ENCODE measurements around the gene CRYBB3.

Gene CRYBB3

DNA sequence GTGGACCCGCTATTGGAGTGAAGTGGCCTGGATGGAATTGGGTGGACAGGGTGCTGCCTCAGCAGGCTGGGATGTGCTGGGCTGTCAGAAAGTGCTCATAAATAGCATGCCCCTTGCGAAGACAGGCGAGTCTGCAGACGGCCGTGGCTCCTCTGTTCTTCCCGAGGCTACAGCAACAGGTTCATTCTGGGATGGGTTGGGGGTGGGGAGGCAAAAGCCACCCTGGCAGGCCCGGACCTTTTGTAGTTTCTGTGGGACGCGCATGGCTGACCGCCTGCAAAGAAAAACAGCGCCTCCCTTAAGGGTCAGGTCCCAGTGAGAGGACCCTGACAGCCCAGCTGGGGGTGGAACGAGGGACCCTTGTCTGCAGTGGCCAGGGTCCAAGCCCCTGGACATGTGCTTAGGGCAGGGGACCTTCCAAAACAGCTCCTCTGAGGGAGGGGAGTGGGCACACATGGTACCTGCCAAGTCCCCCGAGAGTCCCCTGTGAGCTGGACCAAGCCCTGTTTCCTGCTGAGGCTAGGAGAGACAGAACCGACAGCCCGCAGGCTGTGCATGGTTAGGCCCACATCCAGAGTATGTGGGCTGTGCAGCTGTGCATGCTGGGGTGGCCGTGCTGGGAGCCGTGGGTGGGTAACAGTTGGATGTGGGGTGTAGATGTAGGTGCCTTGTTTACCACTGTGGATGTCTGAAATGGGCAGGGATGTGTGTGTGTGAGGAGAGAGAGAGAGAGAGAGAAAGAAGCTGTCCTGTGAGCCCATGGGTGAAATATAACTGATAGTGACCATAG lies at the start of gene CRYBB3:
TSS of gene CRYBB3 (plus strand) at position 128 of the 790 bp plus-strand sequence. CDS start 1,539 bp downstream, outside the sequence.
- H3K27ac Mint-ChIP-seq, result no peak within 1 kb of the TSS
- H3K9me3 Mint-ChIP-seq, result no peaks in the 10 kb centered on the region
- H3K4me1 Mint-ChIP-seq, result peaks cover 0 to 1% of the 10 kb centered on the region in 2 donors
- ATAC-seq (replicated peaks), result no peak
- H3K36me3 Mint-ChIP-seq, result no peaks in the 10 kb centered on the region
- no peak within 1 kb of the TSS for H3K4me3 Mint-ChIP-seq
- peaks cover 0 to 18% of the 10 kb centered on the region in 2 donors for H3K27me3 Mint-ChIP-seq
- no peak for DNase-seq

DNA sequence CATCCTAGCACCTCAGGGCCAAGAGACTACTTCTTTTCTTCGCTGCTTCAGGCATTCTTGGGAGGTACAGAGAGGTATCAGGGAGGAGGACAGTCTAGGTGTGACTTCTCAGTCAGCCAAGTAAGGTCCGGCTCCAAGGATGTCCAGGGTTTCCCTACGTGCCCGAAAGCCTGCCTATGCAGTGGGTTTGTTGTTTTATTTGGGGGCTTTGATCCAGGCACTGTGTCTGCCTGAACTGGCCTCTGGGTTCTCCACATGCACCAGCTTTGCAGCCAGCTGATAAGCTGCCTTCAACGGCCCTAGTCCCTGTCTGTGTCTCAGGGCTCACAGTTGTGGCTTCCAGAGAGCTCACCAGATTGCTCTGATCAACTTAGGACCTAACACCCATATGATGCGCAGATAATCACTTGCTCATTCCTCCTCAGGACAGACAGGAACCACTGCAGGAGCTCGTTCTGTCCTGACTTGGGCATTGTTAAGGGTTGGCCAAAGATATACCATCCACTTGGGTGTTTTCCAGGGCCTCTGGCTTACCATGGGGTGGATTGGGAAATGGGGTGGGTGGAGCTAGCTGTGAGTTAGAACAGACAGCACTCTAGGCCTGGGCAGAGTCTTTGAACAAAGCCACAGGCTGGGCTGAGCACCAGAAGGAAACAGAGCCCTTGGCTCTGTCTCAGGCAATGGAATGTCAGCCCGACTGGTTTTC lies 45.5 kb upstream of the CRYBB3 start:
- ATAC-seq (replicated peaks) (no peak), DNase-seq (no peak)
- H3K27ac Mint-ChIP-seq, result no peak overlapping the region
- H3K36me3 Mint-ChIP-seq, result no peaks in the 10 kb centered on the region
- no peaks in the 10 kb centered on the region for H3K9me3 Mint-ChIP-seq
- no peaks in the 10 kb centered on the region for H3K4me1 Mint-ChIP-seq
- H3K4me3 Mint-ChIP-seq, result no peak overlapping the region
- H3K27me3 Mint-ChIP-seq, result peaks cover 6 to 9% of the 10 kb centered on the region in 2 donors

DNA sequence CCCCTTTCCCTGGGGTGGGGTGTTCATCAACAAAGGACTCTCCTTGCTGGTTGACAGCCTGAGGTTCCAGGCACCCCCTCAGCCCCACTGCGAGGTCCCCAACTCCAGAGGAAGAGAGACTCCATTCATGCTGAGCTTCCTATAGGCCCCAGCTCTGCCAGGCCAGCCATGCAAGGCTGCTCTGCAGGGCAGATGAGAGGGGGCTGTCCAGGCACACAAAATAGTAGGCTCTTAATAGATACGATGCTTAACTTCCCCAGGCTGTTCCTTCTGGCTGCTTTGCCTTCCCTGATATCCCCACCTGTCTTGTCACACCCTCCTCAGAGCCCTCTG lies 45.0 kb upstream of the CRYBB3 start:
- Mint-ChIP-seq H3K27ac (no peak overlapping the region), H3K4me3 (no peak overlapping the region), H3K9me3 (no peaks in the 10 kb centered on the region), H3K27me3 (peaks cover 3 to 4% of the 10 kb centered on the region in 2 donors), H3K36me3 (no peaks in the 10 kb centered on the region), H3K4me1 (no peaks in the 10 kb centered on the region)
- ATAC-seq (replicated peaks), result no peak
- DNase-seq, result no peak

DNA sequence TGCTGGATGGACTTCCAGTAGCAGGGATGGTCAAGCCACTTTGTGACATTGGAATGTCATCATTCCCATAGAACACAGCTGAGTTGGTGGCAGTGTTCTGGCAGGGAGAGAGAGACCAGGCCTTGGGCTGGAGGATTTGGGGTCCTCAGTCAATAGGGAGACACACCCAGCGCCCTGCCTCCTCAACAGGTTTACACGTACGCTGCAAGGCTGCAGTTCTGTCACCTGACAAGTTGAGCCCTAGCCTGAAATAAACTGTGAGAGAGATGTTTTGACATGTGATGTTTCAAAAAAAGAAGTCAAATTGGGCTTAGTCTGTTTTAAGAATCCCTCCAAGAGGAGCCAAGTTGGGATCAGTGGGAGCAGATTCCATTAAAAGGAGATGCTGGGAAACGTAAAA lies 42.9 kb upstream of the CRYBB3 start:
- no peak overlapping the region for H3K27ac Mint-ChIP-seq

DNA sequence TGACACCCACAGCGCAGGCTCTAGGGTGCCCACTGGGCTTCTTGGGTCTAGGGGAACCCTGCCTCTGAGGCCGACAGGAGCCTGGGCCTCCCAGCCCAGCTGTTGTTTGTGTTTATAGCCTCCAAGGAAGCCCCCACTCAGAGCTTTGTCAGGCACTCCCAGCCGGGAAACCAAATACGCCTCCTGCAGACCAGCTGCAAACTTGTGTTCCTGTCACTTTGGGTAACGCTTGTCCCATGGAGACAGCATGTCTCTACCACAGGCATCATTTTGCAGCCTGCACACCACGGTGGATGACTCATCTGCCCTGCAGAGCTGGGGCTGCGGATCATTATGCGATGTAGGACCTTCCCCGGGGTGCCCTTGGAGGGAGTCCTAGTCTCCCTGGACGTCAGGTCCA lies 40.6 kb upstream of the CRYBB3 start:
- Mint-ChIP-seq H3K27me3 (peaks cover 9 to 15% of the 10 kb centered on the region in 2 donors), H3K36me3 (no peaks in the 10 kb centered on the region), H3K27ac (no peak overlapping the region), H3K4me1 (no peaks in the 10 kb centered on the region), H3K4me3 (no peak overlapping the region), H3K9me3 (no peaks in the 10 kb centered on the region)
- DNase-seq (no peak), ATAC-seq (replicated peaks) (no peak)

More for the DNA sequence above, 42.9 kb upstream of the CRYBB3 start:
- ATAC-seq (replicated peaks) (no peak), DNase-seq (no peak)
- Mint-ChIP-seq H3K9me3 (no peaks in the 10 kb centered on the region), H3K4me1 (no peaks in the 10 kb centered on the region), H3K4me3 (no peak overlapping the region), H3K27me3 (peaks cover 9 to 15% of the 10 kb centered on the region in 2 donors), H3K36me3 (no peaks in the 10 kb centered on the region)

DNA sequence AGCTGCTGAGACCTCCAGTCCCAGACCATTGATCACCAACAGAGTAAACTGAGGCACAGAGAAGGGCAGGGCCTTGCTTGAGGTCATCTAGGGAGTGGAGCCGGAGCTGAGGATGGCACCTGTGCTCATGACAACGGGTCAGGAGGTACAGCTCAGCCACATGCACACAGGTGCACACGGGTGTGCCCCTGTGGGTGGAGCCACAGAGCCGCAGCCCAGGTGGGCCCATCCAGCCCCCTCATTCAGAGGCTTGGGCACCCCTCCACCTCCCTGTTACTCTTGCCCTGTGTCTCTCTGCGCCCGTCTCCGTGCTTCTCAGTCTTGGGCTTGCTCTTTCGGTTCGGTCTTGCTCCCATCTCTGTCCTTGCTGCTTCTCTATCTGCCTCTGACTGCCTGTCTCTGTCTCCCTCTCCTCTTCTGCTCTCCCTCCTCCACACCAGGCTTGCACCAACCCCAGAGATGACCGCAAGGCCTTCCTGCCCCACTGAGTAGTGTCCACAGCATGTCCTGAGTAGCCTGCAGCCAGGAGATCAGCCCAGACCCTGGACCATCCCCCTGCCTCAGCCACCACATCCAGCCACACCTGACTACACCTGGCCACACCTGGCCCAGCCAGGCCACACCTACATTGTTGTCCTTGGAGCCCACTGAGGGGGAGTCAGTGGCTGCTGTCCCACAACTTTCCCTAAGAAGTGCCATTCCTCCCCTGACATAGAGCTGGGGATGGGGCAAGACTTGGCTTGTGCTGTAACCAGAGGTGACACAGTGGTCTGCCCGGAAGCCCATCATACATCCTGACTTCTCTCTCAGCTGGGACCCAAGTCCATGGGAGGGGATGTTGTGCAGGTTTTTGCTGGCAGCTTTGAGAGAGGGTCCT lies 39.3 kb upstream of the CRYBB3 start:
- Mint-ChIP-seq H3K4me3 (no peak overlapping the region), H3K27ac (no peak overlapping the region), H3K4me1 (no peaks in the 10 kb centered on the region), H3K27me3 (peaks cover 10 to 15% of the 10 kb centered on the region in 2 donors), H3K9me3 (no peaks in the 10 kb centered on the region), H3K36me3 (no peaks in the 10 kb centered on the region)
- DNase-seq (no peak), ATAC-seq (replicated peaks) (no peak)

DNA sequence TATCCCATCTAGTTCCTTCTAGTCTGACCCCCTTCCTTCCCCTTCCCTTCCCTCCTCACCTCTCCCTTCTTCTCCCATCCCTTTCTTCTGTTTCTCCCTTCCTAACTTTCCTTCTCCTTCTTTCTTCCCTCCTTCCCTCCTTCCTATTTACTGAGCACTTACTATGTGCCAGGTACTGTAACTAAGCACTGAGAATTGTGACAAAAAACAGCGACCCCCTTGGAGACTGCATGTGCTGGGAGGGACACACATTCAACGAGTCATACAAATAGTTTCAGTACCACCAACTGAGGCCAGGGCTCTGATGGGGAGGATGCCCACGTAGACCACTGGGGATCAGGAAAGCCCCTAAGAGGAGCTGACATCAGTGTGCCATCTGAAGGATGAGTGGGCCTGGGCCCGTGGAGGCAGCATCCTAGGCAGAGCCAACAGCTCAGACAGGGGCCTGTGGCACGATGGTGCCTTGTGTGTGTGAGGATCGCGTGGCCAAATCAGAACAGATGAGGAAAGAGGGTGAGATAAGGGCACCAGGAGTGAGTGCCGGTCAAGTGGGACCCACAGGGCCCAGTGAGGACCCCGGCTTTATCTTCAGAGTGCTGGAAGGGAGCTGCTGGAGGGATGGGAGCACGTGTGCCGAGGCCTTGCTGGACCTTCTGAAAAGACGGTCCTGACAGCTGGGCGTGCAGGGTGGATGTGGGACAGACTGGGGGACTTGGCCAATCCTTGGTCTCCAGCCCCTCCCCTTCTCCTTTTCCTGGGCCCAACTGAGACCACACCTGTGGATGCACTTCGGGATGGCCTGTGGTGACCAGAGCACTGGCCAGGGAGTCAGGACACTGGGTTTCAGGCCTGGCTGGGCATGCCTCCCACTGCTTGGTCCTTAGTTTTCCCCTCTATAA lies 38.4 kb upstream of the CRYBB3 start:
- peaks cover 17 to 21% of the 10 kb centered on the region in 2 donors for H3K27me3 Mint-ChIP-seq
- DNase-seq (no peak), ATAC-seq (replicated peaks) (peak; percentile 33 to 65)
- H3K4me1 Mint-ChIP-seq, result no peaks in the 10 kb centered on the region
- no peaks in the 10 kb centered on the region for H3K9me3 Mint-ChIP-seq
- H3K4me3 Mint-ChIP-seq, result no peak overlapping the region
- no peaks in the 10 kb centered on the region for H3K36me3 Mint-ChIP-seq
- no peak overlapping the region for H3K27ac Mint-ChIP-seq

DNA sequence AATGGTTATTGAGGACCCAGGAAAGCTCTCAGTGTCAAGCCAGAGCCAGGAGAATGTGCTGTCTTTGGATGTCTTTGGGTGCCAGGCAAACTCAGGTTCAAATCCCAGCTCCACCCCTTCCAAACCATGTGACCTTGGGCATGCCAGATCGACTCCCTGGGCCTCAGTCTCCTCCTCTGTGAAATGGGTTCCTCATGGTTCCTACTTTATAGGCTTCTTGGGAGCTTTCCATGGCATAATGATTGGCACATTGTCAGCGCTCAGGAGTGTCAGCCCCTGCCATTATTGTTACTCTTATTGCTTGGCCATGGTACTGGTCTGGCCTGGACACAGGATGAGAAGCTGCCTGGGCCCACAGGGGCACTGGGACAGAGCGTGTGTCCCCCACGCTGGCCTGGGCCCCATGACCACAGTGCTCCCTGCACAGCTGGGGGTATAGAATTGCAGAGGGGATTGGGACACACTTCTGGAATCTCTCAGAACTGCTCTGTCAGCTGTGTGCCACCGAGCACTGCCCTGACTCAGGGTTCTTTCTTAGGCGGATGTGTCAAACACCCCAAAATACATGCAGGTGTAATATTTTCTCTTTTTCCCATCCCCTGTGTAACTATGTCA lies 37.6 kb upstream of the CRYBB3 start:
- Mint-ChIP-seq H3K27ac (no peak overlapping the region), H3K36me3 (no peaks in the 10 kb centered on the region), H3K4me3 (no peak overlapping the region), H3K9me3 (no peaks in the 10 kb centered on the region), H3K27me3 (peaks cover 17 to 21% of the 10 kb centered on the region in 2 donors), H3K4me1 (no peaks in the 10 kb centered on the region)
- ATAC-seq (replicated peaks) (no peak), DNase-seq (no peak)

DNA sequence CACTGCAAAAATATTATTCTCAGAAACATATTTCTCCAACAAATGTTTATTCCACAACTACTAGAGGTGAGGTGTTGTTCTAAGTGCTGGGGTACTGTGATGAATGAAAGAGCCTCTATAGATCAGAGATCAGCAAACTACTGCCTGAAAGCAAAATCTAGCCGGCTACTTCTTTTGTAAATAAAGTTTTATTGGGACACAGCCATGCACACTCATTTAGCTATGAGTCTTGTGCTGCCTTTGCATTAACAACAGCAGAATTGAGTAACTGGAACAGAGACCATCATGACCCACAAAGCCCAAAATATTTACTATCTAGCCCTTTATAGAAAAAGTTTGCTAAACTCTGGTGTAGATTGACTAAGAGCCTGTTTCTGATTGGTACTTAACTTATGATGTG lies 37.1 kb upstream of the CRYBB3 start:
- Mint-ChIP-seq H3K36me3 (no peaks in the 10 kb centered on the region), H3K9me3 (no peaks in the 10 kb centered on the region), H3K4me1 (no peaks in the 10 kb centered on the region), H3K27ac (no peak overlapping the region), H3K27me3 (peaks cover 17 to 21% of the 10 kb centered on the region in 2 donors), H3K4me3 (no peak overlapping the region)
- DNase-seq, result no peak
- no peak for ATAC-seq (replicated peaks)

DNA sequence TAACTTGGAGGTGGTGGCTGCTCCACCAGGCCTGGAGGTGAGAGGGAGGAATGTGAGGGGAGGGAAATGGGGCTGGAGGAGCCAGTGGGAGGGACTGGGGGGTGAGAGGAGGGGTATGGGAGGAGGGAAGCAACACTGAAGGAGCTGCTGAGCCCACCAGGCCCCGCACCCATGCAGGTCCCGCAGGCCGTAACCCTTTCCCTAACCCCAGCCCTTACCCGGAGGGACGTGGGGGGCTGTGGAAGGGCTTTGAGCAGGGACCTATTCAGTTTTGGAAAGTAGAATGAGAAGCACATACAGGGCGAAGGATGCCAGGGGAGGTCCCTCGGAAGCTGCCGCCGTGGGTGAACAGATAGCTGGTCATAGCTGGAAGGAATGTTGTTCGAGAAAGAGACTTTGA lies 33.9 kb upstream of the CRYBB3 start:
- H3K4me3 Mint-ChIP-seq, result no peak overlapping the region
- H3K4me1 Mint-ChIP-seq, result no peaks in the 10 kb centered on the region
- no peaks in the 10 kb centered on the region for H3K36me3 Mint-ChIP-seq
- H3K27me3 Mint-ChIP-seq, result peaks cover 18 to 21% of the 10 kb centered on the region in 2 donors
- ATAC-seq (replicated peaks), result no peak
- H3K9me3 Mint-ChIP-seq, result no peaks in the 10 kb centered on the region
- no peak for DNase-seq
- H3K27ac Mint-ChIP-seq, result no peak overlapping the region

DNA sequence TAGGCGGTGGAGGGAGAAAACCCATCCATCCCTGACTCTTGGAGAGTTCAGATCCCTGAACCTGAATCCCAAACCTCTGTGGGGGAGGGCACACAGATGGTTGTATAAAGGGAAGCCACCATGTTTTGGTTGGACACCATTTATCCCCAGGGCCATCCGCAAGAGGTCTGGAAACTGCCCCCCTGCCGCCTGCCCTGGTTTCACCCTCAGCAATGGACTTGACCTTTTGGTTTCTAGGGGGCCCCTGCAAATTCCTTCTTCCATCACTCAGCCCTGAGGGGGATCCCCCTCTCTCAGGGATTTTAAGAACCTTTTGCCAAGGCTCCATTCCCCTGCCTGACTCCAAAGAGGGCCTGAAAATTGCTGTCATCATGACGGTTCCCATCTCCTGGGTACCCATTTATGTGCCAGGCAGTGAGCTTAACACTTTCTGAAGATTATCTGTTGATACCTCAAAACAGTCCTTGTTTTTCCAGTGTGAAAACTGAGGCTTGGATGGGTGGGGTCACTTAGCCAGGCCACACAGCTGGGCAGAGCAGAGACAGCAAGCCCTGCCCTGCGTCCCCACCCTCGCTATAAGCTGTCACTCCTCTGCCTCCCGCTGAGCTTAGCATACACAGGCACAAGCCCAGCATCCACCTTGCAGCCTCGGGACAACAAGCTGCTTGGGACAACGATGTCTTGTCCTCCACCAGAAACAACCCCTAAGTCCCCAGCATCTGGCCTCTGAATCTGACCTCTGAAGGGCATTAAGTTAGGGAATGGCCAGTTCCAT lies 33.2 kb upstream of the CRYBB3 start:
- H3K9me3 Mint-ChIP-seq, result no peaks in the 10 kb centered on the region
- no peaks in the 10 kb centered on the region for H3K4me1 Mint-ChIP-seq
- H3K27me3 Mint-ChIP-seq, result peaks cover 13 to 14% of the 10 kb centered on the region in 2 donors
- no peaks in the 10 kb centered on the region for H3K36me3 Mint-ChIP-seq
- no peak overlapping the region for H3K27ac Mint-ChIP-seq
- ATAC-seq (replicated peaks) (no peak), DNase-seq (no peak)
- no peak overlapping the region for H3K4me3 Mint-ChIP-seq

DNA sequence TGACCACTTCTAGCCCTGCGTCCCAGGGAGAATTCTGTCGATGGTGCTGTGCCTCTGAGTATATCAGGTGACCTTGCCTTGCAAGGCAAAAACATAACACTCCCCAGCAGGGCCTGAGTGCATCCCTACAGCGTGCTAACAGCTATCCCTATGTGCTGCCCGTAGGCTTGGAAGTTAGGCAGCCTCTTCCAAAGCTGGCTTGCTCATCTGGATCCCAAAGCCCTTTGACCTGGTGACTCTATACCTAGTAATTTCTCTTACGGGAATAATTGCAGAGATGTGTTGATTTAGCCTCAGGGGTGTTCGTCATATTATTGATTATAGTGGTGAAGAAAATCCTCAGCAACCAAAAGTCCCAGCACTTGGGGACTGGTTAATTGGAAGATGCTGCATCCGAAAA lies 32.6 kb upstream of the CRYBB3 start:
- peaks cover 12 to 13% of the 10 kb centered on the region in 2 donors for H3K27me3 Mint-ChIP-seq

More for the DNA sequence above, 32.6 kb upstream of the CRYBB3 start:
- Mint-ChIP-seq H3K36me3 (no peaks in the 10 kb centered on the region), H3K4me3 (no peak overlapping the region), H3K27ac (no peak overlapping the region), H3K4me1 (no peaks in the 10 kb centered on the region), H3K9me3 (no peaks in the 10 kb centered on the region)
- no peak for ATAC-seq (replicated peaks)
- DNase-seq, result no peak

Measured in stimulated activated naive B cell treated with anti-CD40 and anti-IgM and Interleukin-4, amounts not matched to agents 10 μg/mL and 1 μg/mL and 100 μg/mL, for 72 hours (primary cell).